HL-60/S4 treated with retinoic acid at 250 ng/mL for 4 days and 3 days (cell line): ENCODE data around the gene PABPN1L.

Experiments
- in situ Hi-C: fragments of 300-500 bp; cut with MboI; formaldehyde crosslinking; loops from 2 replicates; pipeline ENCODE4 v1.7.0; 2022; ENCODE audit warnings: low sequenced_read_pairs

Gene PABPN1L

DNA sequence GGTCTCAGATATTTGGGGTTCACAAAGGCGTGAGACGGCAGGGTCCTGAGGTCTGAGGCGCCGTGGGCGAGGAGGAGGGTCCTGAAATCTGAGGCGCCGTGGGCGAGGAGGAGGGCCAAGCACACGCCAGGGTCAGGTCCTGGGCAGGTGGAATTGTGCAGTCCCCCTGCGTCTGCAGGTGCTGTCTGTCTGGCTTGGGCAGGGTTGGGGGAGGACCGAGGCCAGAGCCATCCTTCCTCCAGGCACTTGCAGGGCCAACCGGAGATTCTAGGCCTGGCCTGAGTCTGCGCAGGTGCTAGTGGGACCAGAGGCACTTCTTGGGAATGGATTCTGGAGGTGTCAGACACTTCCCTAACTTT lies 52.3 kb downstream of the PABPN1L start:
- in situ Hi-C loops, result no loop called here
